Lung microvascular endothelial cell (primary cell): ENCODE measurements around the gene SULT1C2. TPM values are rescaled to one million over a fixed set of nuclear protein-coding genes. Genes with fewer than 3 reads are reported as not detected.
"Not testable (repeated sequence)": the region's sequence is repeated elsewhere in the genome, so short reads cannot be mapped to it uniquely, and the experiment has no call there.

Source experiments
- DNase-seq, 2 donors: peaks; one replicate each; pipeline versions ENCODE4 v3.0.0 to v3.0.0-alpha.2; 2010; ENCODE audit warnings: low read depth in 2 of 2
- total RNA-seq: library from RNA; depleted of rRNA; stranded (reverse); fragments of >200 nt; gene quantifications from 2 replicates; pipeline ENCODE4 v1.2.1, GENCODE V29; 2014

SULT1C2 gene
- total RNA-seq, 1 donor from 2014 or later = not detected

DNA sequence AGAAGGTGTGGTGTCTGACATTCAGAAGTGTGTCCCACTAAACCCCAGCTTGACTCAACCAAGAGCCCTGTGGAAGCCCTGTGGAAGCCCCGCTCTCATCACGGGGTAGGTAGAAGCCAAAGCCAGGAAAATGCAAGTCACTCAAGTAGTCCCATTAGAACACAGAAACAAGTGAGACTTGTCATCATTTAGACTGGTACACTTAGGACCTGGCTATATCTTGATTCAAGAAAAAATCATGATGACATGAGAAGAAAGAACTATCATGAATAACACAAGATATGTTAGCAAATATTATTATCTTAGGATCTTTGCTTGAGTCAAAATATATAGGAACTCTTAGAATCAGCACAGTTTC lies 60.9 kb downstream of the SULT1C2 start:
- no peak for DNase-seq

DNA sequence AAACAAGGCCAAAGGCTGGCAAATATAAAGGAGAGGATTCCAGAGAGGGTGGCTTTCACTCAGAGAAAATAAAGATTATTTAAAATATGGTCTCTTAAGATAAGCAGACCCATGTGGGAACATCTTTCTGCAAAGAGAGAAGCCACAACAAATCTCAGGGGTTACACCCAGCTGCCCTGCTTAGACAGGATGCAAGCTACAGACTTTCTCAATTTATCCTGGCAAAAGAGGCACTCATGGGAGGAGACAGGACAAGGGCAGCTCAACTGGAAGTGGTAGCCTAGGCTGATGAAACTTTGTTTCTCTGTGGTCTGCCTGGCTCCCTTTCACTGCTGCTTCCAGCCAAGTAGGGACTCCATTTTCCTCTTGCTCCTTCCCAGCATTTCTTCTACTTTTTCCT lies 63.2 kb downstream of the SULT1C2 start:
- no peak for DNase-seq

DNA sequence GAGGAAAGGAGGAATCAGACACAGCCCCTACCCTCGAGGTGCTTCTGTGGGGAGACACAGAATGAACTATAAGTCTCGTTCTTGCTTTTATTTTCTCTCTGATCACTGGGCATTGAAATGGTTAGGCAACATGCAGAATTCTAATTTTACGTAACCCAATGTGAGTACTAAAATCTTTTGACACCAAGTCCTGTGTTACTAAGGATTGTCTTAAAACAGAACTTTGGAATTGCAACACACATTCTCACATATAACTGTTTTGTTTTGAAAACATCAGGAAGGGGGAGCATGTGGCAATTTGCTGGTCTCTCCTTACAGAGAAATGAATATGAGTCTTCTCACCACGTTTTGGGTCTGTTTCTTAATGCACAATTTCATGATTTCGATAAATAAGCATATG lies 65.4 kb downstream of the SULT1C2 start:
- DNase-seq = no peak

DNA sequence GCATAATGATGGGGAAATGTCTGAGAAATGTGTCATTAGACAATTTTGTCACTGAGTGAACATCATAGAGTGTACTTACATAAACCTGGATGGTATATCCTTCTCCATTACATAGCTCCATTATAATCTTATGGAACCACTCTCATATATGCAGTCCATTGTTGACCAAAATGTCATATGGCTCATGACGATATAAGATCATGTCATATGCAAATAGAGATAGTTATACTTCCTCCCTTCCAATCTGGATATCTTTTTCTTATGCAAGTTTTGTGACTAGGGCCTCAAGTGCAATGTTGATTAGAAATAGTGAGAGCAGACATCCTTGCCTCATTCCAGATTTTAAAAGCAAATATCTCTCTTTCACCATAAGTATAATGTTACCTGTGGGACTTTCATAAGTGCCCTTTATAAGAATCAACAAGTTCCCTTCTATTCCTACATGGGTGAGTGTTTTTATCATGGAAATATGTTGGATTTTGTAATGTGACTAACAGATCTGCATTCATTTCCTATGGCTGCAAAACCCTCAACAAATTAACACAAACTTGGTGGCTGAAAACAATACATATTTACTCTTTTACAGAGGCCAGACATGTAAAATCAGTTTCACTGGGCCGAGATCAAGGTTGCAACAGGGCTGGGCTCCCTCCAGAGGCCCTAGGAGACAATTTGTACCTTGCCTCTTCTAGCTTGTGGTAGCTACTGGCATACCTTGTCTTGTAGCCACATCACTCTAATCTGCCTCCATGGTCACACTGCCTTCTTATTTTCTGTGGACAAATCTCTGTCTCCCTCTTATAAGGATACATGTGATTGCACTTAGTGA lies 67.4 kb downstream of the SULT1C2 start:
- no peak for DNase-seq

- not testable (repeated sequence) for DNase-seq
Measured at GRCh38 chr2:108359336-108359735, 70.6 kb downstream of the SULT1C2 start.

Other genes starting within 250 kb of the SULT1C2 start
- gene SULT1C3, start 48.9 kb upstream of the SULT1C2 start, total RNA-seq = not detected in 2 replicates
- 94.6 and 123 TPM in 2 replicates for gene SULT1C4, start 89.1 kb downstream of the SULT1C2 start, total RNA-seq
- gene GCC2, start 160.3 kb downstream of the SULT1C2 start, total RNA-seq = 10.7 and 15.3 TPM in 2 replicates
- gene LIMS1, start 245.6 kb downstream of the SULT1C2 start, total RNA-seq = 211 and 375 TPM in 2 replicates